Inferior parietal cortex (tissue), 1 donor: ENCODE data around the gene EXO1.
A peak's percentile ranks its signal among the peaks of the same experiment; 100 is the strongest.
"Not testable (repeated sequence)": the region's sequence is repeated elsewhere in the genome, so short reads cannot be mapped to it uniquely, and the experiment has no call there.

Source experiments
- DNase-seq: peaks from one replicate; pipeline ENCODE4 v3.0.0-alpha.2; 2016; ENCODE audit errors: extremely low spot score

Gene EXO1

DNA sequence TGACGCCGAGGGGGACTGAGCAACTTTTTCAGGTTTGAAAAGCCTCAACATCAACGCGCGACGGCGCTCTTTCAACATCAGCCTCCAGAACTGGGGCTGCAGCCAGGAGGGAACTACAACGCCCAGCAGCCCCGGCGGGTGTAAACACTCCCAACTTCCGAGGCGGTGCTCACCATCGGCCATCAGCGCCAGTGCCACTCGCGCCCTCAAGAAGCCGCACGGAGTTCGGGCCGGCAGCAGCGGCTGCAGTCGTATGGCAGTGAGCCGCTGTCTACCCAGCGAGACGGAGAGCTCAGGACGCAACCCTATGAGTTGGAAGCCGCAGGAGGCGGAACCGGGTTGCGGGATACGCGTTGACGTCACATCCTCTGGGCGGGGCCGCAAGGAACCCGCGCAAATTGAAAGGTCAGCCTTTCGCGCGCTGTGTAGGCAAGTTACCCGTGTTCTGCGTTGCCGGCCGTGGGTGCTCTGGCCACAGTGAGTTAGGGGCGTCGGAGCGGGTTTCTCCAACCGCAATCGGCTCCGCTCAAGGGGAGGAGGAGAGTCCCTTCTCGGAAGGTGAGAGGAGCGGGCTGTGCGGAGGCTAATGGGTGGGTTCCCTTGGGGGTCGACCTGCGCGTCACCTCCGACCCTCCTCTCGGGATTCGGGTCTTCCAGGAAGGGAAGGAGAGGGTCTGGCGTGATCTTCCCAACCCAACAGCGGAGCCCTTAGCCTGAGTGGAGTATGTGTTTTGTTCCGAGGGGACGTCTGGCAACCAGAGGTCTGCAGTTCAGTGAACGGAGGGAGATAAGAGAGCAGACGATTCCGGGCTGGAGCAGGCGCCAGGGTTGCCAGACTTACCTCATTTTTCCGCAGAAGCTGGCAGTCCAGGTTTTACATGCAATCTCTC, at the start of gene EXO1:
EXO1 (plus strand) TSS at position 409 of the 890 bp plus-strand sequence. CDS start 2,222 bp downstream, outside the sequence.
- DNase-seq, result peak; percentile 94

GRCh38 chr1:241799416-241799815, 48.6 kb upstream of the EXO1 start:
- no peak for DNase-seq

DNA sequence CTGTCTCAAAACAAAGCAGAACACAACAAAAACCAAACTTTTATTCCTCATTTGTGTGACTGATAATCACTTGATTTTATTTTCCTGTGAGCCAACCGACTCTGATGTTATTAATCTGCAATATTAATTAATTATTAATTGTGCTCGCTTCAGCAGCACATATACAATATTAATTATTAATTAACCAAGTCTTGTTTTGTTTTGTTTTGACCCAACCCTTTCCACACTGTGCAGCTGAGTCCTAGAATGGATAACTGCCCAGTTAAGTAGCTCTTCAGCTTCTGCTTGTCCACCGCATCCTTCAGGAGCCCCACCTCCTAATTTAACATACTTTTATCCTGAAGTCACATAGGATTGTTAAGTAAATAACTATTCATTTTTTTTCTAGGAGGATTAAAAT, 47.4 kb upstream of the EXO1 start:
- no peak for DNase-seq

DNA sequence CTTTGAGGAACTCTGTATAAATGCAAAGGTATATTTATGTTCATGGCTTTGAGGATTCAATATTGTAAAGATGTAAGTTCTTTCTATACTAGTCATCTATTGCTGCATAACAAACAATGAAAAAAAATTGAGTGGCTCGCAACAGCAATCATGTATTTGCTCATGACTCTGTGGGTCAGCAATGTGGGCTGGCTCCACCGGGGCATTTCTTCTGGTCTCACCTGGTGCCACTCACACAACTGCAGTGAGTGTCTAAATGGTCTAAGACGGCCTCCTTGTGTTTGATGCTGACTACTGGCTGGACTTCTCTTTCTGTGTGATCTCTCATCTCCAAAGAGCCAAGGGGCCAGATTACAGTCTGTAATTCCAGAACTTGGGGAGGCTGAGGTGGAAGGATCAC, 45.1 kb upstream of the EXO1 start:
- DNase-seq, result no peak

DNA sequence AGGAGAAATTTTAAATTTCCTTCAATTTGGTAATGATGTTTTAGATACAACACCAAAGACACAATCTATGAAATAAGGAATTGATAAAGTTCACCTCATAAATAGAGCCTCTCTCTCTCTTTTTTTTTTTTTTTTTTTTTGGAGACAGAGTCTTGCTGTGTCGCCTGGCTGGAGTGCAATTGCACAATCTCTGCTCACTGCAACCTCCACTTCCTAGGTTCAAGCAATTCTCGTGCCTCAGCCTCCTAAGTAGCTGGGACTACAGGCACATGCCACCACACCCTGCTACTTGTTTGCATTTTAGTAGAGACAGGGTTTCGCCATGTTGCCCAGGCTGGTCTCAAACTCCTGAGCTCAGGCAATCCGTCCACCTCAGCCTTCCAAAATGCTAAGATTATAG, 43.3 kb upstream of the EXO1 start:
- not testable (repeated sequence) for DNase-seq

- DNase-seq, result no peak
Observed at GRCh38 chr1:241808265-241808664, 39.7 kb upstream of the EXO1 start.

- DNase-seq, result no peak
Observed at GRCh38 chr1:241810769-241811405, 37.1 kb upstream of the EXO1 start.

GRCh38 chr1:241813768-241814320, 34.2 kb upstream of the EXO1 start:
- no peak for DNase-seq

DNA sequence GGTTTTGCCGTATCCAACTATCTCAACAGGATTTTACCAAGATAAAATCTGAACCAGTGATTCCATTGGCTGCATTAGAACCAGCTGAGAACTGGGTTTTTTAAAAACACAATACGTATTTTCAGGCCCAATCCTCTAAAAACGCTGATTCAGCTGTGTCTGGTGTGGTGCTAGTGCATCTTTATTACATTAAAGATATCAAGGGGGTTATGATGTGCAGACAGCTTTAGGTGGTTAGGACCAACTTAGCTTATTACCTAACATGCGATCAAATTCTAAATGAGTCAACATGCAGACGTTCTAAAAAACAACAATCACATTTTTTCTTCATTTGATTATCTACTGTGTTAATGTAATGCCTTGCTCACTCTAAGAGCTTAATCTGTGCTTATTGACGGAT, 32.0 kb upstream of the EXO1 start:
- no peak for DNase-seq

GRCh38 chr1:241817331-241817792, 30.6 kb upstream of the EXO1 start:
- no peak for DNase-seq

- DNase-seq, result no peak
Observed at GRCh38 chr1:241817956-241818612, 29.9 kb upstream of the EXO1 start.

DNA sequence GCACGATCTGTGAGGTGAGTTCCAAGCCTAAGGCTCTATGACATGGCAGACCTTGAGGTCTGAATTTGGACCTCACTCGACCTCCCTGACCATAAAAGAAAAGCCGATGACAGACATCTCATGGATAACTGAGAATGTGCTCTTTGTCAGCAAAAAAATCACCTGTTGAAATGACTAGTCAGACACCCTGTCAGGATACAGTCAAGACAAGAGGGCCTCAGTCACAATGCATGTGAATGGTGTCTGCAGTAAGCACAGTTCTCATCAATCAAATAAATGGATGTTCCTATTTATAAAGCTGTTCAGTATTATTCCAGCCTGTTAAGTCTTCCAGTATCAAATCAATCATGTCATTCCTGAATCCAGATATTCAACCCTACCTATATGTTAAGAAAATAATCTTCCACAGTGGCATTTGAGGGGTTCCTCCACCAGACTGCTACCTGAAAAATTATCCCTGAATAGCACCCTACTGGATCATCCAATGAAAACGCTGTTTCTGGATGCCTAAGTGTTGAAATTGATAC, 28.6 kb upstream of the EXO1 start:
- DNase-seq, result no peak

- no peak for DNase-seq
Observed at GRCh38 chr1:241821363-241821762, 26.6 kb upstream of the EXO1 start.

DNA sequence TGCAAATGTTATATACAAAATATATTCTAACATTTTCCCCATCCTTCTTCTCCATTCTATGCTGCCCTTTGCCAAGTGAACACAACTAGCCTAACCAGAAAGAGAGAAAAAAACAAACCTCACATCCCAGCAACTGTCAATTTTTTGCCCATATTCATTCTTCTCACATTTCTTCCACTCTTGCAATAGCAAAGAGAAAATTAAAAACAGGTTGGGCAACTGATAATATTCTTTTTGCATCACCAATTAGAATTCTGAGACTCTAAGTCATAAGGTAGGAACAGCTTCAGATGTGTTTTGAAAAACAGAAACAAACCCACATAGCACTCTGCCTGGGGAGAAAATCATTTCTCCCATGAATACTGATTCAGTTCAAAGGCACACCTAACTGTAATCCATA, 25.2 kb upstream of the EXO1 start:
- no peak for DNase-seq

DNA sequence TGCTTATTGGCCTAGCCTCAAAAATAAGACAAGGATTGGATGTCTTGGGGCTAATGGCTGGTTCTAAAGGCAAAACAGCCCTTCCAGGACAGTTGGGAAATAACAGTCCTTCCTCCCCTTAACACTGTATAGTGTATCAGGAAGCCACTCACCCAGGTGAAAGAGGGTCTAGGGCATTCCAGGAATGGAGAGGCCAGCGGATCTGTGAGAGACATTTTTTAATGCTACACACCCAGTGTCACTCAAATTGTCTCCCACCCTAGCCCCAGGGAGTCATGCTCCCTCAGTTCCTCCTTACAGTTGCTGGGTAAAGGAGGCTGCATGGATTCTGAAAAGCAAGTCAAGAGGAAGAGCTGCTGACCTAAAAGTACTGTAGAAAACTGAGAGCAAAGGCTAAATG, 24.1 kb upstream of the EXO1 start:
- no peak for DNase-seq

GRCh38 chr1:241825581-241825980, 22.4 kb upstream of the EXO1 start:
- no peak for DNase-seq

- not testable (repeated sequence) for DNase-seq
Observed at GRCh38 chr1:241826613-241827012, 21.4 kb upstream of the EXO1 start.

DNA sequence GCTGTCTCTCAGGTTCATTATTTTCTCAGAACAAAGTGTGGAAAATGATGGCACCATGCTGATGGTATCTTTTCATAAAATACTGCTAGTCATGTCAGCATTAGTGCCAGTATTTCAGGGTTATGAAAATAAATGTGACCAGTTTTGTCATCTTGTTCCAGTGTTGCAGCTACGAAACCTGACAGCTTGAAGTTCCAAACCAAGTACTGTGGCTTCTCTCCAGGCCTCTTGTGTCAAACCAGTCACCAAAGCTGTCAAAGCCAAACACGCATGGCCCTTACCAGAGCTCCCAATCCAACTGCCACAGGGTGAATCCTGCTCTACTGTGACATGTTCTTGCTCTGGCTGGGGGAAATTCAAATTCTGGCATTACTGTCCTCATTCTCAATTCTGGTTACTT, 20.7 kb upstream of the EXO1 start:
- no peak for DNase-seq

DNA sequence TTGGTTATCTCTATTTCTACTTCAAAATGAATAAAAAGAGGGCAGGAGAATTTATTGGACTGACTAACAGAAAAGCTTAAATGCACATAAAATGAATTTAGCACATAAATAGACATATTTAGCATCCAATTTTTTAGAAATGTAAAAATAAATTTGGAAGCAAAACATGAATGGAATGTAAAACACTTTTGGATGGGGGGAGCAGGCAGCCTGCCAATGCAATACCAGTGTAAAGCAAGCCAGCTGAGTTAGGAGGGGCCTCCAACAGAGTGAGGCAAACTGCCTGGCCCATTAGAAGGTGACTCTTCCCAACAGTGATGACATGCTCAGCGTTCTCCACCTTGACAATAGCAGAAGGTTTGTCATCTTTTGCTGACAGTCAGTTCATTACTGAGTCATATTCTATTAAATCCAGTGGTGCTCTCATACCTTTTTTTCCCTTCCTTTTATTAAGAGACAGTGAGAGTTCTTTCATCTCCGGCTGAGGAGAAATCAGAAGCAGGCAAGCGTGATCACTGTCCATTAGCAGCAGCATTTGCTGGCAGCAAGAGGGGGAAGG, 19.5 kb upstream of the EXO1 start:
- no peak for DNase-seq

- no peak for DNase-seq
Observed at GRCh38 chr1:241829468-241829867, 18.5 kb upstream of the EXO1 start.

- DNase-seq, result peak; percentile 77
Observed at GRCh38 chr1:241834733-241835377, 13.1 kb upstream of the EXO1 start.
